K562 (cell line): ENCODE measurements around the gene SPATA31A6. TPM values are rescaled to one million over a fixed set of nuclear protein-coding genes. Genes with fewer than 3 reads are reported as not detected.
"Not testable (repeated sequence)": the region's sequence is repeated elsewhere in the genome, so short reads cannot be mapped to it uniquely, and the experiment has no call there.

Experiments used
- ATAC-seq: fragments of 200-7000 bp; cut with Tn5 transposase; 3 replicates; pipeline ENCODE4 v1.9.1; 2020; ENCODE audit warnings: moderate library complexity
- BruUV-seq: library from RNA; stranded (reverse); fragments of 400-500 nt; replicated peaks from 2 replicates; lab custom pipeline; 2021; lab: Mats Ljungman, UMichigan
- CTCF ChIA-PET: fragments of 300-600 bp; formaldehyde crosslinking; extraction: SDS; loops from one replicate; lab custom pipeline; 2021; ENCODE audit warnings: low intra/inter-chr PET ratio; lab: Yijun Ruan, JAX
- POLR2A ChIA-PET: fragments of 300-600, 350-650 bp; sonication (Branson Sonifier 250); formaldehyde crosslinking; extraction: SDS; loops from one replicate; lab custom pipeline; 2021; ENCODE audit warnings: antibody characterized with exemption, inconsistent platforms; lab: Yijun Ruan, JAX
- DNase-seq, 4 experiments: peaks; one replicate each; pipeline versions ENCODE4 v3.0.0 to v3.0.0-alpha.2; 2011 to 2018; ENCODE audit warnings: low spot score in 3 of 4, mixed read lengths in 3 of 4; ENCODE audit errors: extremely low read depth in 1 of 4
- FAIRE-seq: peaks from 2 replicates; lab custom pipeline; 2011; peaks lifted over from hg19 to GRCh38; lab: Jason Lieb, UNC
- H2AFZ ChIP-seq: 2 replicates; pipeline ENCODE4 v1.6.0; 2011; ENCODE audit warnings: low read depth, low read length, control low read depth, inconsistent platforms
- H3K27ac ChIP-seq: fragments of 200-600 bp; 3 replicates; pipeline ENCODE4 v1.8.0; 2011; ENCODE audit warnings: low read depth, mild to moderate bottlenecking, control low read depth, inconsistent platforms, low read length, moderate library complexity, mixed read lengths; ENCODE audit errors: extremely low read depth
- H3K27me3 ChIP-seq, 2 experiments: fragments of 300-600 bp in 1 of 2; 2 replicates in 1 of 2; 3 replicates in 1 of 2; pipeline versions ENCODE4 v1.6.0 to v1.8.0; 2011; ENCODE audit warnings: inconsistent platforms in 2 of 2, low read length in 2 of 2, mild to moderate bottlenecking in 1 of 2, mixed read lengths in 1 of 2, moderate library complexity in 1 of 2; ENCODE audit not compliant: control insufficient read depth in 2 of 2, insufficient read depth in 2 of 2
- H3K36me3 ChIP-seq: fragments of 300-600 bp; 3 replicates; pipeline ENCODE4 v1.8.0; 2011; ENCODE audit warnings: mild to moderate bottlenecking, low read length, inconsistent platforms; ENCODE audit not compliant: control insufficient read depth, insufficient read depth
- H3K4me1 ChIP-seq, 2 experiments: fragments of 200-600 bp in 1 of 2; replicated peaks in 1 of 2; 2 replicates in 1 of 2; 3 replicates in 1 of 2; pipeline versions ENCODE4 v1.5.1 to v1.8.0; 2011; ENCODE audit warnings: inconsistent platforms in 2 of 2, low read length in 2 of 2, mild to moderate bottlenecking in 1 of 2, mixed read lengths in 1 of 2, moderate library complexity in 1 of 2; ENCODE audit not compliant: control insufficient read depth in 2 of 2, insufficient read depth in 2 of 2
- H3K4me2 ChIP-seq: 2 replicates; pipeline ENCODE4 v1.6.1; 2011; ENCODE audit warnings: low read length, control low read depth, inconsistent platforms, mixed read lengths; ENCODE audit not compliant: insufficient read depth
- H3K4me3 ChIP-seq: fragments of 200-600 bp; sonication (generic), shearing (Covaris generic); 2 replicates; pipeline ENCODE4 v1.5.1; 2016; ENCODE audit warnings: control low read depth, inconsistent platforms
- H3K79me2 ChIP-seq: fragments of 200-600 bp; 3 replicates; pipeline ENCODE4 v1.8.0; 2011; ENCODE audit warnings: low read length, inconsistent platforms; ENCODE audit not compliant: control insufficient read depth, insufficient read depth
- H3K9ac ChIP-seq, 2 experiments: 2 replicates each; pipeline versions ENCODE4 v1.6.0 to v1.6.1; 2011; ENCODE audit warnings: low read depth in 2 of 2, low read length in 2 of 2, control low read depth in 1 of 2, inconsistent platforms in 1 of 2, mild to moderate bottlenecking in 1 of 2, mixed read lengths in 1 of 2; ENCODE audit not compliant: insufficient read depth in 1 of 2
- H3K9me1 ChIP-seq: one replicate; pipeline ENCODE4 v1.6.0; 2011; ENCODE audit warnings: inconsistent platforms, mild to moderate bottlenecking, low read length, moderate library complexity; ENCODE audit not compliant: control insufficient read depth, insufficient read depth
- H3K9me3 ChIP-seq: replicated peaks from 2 replicates; pipeline ENCODE4 v1.5.1; 2011; ENCODE audit warnings: low read depth, low read length, inconsistent platforms; ENCODE audit not compliant: control insufficient read depth, insufficient read depth
- H4K20me1 ChIP-seq: replicated peaks from 2 replicates; pipeline ENCODE4 v1.6.1; 2011; ENCODE audit warnings: low read length, inconsistent platforms, mixed read lengths; ENCODE audit not compliant: control insufficient read depth, insufficient read depth
- WGBS: fragments of 100-300 bp; shearing (Covaris generic); methylation state at CpG from one replicate; pipeline ENCODE4 v1.1.6; 2016; ENCODE audit warnings: low coverage, mixed read lengths; ENCODE audit not compliant: insufficient coverage; ENCODE audit errors: missing lambda C conversion rate; 5-methylcytosine and 5-hydroxymethylcytosine counted together
- in situ Hi-C: fragments of 300-500 bp; cut with MboI; formaldehyde crosslinking; loops from 4 replicates; pipeline ENCODE4 v1.15.0; 2018; ENCODE audit warnings: inconsistent platforms, mixed read lengths
- intact Hi-C: fragments of 100-400 bp; cut with micrococcal nuclease; formaldehyde crosslinking; loops from 2 replicates; pipeline ENCODE4 v1.14.2; 2022
- polyA plus RNA-seq, 8 experiments: library from polyadenylated mRNA; depleted of rRNA in 4 of 8; stranded (reverse) in 5 of 8; unstranded in 3 of 8; fragments of >200 nt; fragmentation: Nextera tagmentation in 2 of 8; fragmentation: Illumina TruSeq in 1 of 8; extraction: Ambion mirVana in 2 of 8; extraction: Trizol in 1 of 8; gene quantifications; 2 replicates each; pipeline versions ENCODE4 v1.2.1 to v1.2.3, GENCODE V29; 2011 to 2014; ENCODE audit warnings: inconsistent platforms in 1 of 8, missing spikeins in 1 of 8
- total RNA-seq, 7 experiments: library from RNA; depleted of rRNA in 6 of 7; stranded (reverse); fragments of >200 nt in 6 of 7; fragmentation: Illumina TruSeq in 2 of 7; extraction: Trizol in 2 of 7; gene quantifications; 2 replicates each; pipeline versions ENCODE4 v1.2.1 to v1.2.3, GENCODE V29; 2011 to 2021; ENCODE audit warnings: low replicate concordance in 1 of 7

Gene SPATA31A6
- total and polyA plus RNA-seq, 9 of the 15 experiments (the other 6 are each of a cell fraction or from before 2014, with no cell fraction given) = 0.07 to 0.31 (median 0.14) TPM; not detected in 1

GRCh38 chr9:42235352-42235991 is 52.0 kb downstream of the SPATA31A6 start:
- H3K27me3 ChIP-seq, H2AFZ ChIP-seq, intact Hi-C loops, POLR2A ChIA-PET, H3K4me3 ChIP-seq, DNase-seq, H3K79me2 ChIP-seq, H3K27ac ChIP-seq, H3K9ac ChIP-seq, FAIRE-seq, H3K36me3 ChIP-seq, in situ Hi-C loops, H3K4me2 ChIP-seq, H3K9me3 ChIP-seq, CTCF ChIA-PET, H3K4me1 ChIP-seq, H4K20me1 ChIP-seq, ATAC-seq, H3K9me1 ChIP-seq, BruUV-seq: not testable (repeated sequence)
- WGBS = no CpG with 5 or more reads among the region's 1 CpG

- H3K27me3 ChIP-seq, POLR2A ChIA-PET, in situ Hi-C loops, ATAC-seq, BruUV-seq, H3K79me2 ChIP-seq, DNase-seq, H3K27ac ChIP-seq, H3K4me1 ChIP-seq, FAIRE-seq, H3K9ac ChIP-seq, H3K4me2 ChIP-seq, H3K36me3 ChIP-seq, H2AFZ ChIP-seq, H4K20me1 ChIP-seq, H3K9me3 ChIP-seq, H3K4me3 ChIP-seq, CTCF ChIA-PET, intact Hi-C loops, H3K9me1 ChIP-seq: not testable (repeated sequence)
Observed at GRCh38 chr9:42236097-42236496, 52.6 kb downstream of the SPATA31A6 start.
